Fibroblast of lung (primary cell): ENCODE measurements around the gene LMAN1L.

Source experiments
- EZH2 ChIP-seq: IDR thresholded peaks from 2 replicates; pipeline ENCODE4 v1.5.1; 2012; ENCODE audit warnings: low read length, control low read depth, mild to moderate bottlenecking; ENCODE audit errors: missing control alignments
- TF ChIP-seq, protein P1 (sequence below), 2 donors: IDR thresholded peaks in 1 of 2; conservative IDR thresholded peaks in 1 of 2; 1 replicate in 1 of 2; 2 replicates in 1 of 2; pipeline ENCODE4 v1.5.1; 2011 to 2012; ENCODE audit warnings: low read length in 2 of 2, control low read depth in 1 of 2, inconsistent platforms in 1 of 2, low read depth in 1 of 2, mild to moderate bottlenecking in 1 of 2

DNA sequence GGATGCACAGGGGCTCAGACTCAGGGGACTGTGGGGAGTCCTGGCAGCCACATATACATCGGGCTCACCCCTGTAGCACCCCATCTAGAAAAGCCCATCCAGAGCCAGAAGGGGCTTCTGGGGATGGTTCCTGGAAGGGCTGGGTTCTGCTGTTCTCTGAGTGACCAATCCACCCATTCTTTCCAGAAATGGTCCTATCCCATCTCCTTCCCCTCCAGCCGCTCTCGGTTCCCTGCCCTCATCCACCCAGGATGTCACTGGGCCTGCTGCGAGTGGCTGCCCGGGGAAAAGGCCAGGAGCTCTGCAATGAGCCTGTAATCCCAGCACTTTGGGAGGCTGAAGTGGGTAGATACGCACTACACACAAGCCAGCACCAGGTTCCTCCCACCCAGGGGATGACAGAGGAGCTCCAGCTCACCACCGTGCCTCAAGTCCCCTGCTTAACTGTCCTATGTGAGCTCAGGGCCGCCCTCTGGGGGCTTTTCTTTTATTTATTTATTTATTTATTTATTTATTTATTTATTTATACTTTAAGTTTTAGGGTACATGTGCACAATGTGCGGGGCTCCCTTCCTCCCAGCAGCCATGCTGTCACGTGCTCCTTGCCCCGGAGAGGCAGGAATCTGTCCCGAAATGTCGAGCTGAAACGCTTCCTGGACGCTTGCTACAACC is 44.4 kb upstream of the LMAN1L start:
- TF ChIP-seq, protein P1, sequence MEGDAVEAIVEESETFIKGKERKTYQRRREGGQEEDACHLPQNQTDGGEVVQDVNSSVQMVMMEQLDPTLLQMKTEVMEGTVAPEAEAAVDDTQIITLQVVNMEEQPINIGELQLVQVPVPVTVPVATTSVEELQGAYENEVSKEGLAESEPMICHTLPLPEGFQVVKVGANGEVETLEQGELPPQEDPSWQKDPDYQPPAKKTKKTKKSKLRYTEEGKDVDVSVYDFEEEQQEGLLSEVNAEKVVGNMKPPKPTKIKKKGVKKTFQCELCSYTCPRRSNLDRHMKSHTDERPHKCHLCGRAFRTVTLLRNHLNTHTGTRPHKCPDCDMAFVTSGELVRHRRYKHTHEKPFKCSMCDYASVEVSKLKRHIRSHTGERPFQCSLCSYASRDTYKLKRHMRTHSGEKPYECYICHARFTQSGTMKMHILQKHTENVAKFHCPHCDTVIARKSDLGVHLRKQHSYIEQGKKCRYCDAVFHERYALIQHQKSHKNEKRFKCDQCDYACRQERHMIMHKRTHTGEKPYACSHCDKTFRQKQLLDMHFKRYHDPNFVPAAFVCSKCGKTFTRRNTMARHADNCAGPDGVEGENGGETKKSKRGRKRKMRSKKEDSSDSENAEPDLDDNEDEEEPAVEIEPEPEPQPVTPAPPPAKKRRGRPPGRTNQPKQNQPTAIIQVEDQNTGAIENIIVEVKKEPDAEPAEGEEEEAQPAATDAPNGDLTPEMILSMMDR (conservative IDR thresholded peaks at IDR 0.05 in 1 of 2, IDR thresholded peaks at IDR 0.05 in 1 of 2; ENCODE audit: low read depth in 1 of 2, low read length in 2 of 2), result no peak
- no peak for TF ChIP-seq EZH2
